GM12864 (cell line): Measurements from ENCODE around the gene DDX54.

Experiments
- DNase-seq: peaks from one replicate; pipeline ENCODE4 v3.0.0-alpha.2; 2011; ENCODE audit warnings: low read depth
- H3K4me3 ChIP-seq: 2 replicates; pipeline ENCODE4 v1.5.1; 2011; ENCODE audit warnings: mild to moderate bottlenecking, low read depth, low read length, control low read depth
- TF ChIP-seq, protein P1 (sequence below): IDR thresholded peaks from 2 replicates; pipeline ENCODE4 v1.5.1; 2011; ENCODE audit warnings: low read depth, mild to moderate bottlenecking, moderate library complexity, low read length, control low read depth, inconsistent platforms; ENCODE audit errors: missing control alignments

The DDX54 gene

DNA sequence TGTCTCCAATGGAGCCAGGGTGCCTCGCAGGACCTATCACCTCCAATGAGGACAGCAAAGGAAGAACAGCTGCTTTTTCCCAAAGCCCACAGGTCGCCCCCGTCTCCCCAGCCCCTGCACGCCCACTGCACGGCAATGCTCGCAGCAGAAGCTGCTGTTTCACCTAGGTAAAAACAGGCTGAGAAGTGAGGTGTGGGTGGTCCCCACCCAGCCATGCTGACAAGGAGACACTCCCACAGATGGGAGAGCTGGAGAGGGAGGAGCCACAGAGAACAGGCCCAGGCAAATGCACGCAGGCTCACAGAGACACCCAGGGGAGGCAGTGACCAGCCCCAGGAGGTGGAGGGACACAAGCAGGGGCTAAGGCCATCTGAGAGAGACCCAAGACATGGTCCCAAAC, 25.3 kb downstream of the DDX54 start:
- H3K4me3 ChIP-seq: no peak overlapping the region
- DNase-seq: no peak
- TF ChIP-seq, protein P1, sequence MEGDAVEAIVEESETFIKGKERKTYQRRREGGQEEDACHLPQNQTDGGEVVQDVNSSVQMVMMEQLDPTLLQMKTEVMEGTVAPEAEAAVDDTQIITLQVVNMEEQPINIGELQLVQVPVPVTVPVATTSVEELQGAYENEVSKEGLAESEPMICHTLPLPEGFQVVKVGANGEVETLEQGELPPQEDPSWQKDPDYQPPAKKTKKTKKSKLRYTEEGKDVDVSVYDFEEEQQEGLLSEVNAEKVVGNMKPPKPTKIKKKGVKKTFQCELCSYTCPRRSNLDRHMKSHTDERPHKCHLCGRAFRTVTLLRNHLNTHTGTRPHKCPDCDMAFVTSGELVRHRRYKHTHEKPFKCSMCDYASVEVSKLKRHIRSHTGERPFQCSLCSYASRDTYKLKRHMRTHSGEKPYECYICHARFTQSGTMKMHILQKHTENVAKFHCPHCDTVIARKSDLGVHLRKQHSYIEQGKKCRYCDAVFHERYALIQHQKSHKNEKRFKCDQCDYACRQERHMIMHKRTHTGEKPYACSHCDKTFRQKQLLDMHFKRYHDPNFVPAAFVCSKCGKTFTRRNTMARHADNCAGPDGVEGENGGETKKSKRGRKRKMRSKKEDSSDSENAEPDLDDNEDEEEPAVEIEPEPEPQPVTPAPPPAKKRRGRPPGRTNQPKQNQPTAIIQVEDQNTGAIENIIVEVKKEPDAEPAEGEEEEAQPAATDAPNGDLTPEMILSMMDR: no peak

DNA sequence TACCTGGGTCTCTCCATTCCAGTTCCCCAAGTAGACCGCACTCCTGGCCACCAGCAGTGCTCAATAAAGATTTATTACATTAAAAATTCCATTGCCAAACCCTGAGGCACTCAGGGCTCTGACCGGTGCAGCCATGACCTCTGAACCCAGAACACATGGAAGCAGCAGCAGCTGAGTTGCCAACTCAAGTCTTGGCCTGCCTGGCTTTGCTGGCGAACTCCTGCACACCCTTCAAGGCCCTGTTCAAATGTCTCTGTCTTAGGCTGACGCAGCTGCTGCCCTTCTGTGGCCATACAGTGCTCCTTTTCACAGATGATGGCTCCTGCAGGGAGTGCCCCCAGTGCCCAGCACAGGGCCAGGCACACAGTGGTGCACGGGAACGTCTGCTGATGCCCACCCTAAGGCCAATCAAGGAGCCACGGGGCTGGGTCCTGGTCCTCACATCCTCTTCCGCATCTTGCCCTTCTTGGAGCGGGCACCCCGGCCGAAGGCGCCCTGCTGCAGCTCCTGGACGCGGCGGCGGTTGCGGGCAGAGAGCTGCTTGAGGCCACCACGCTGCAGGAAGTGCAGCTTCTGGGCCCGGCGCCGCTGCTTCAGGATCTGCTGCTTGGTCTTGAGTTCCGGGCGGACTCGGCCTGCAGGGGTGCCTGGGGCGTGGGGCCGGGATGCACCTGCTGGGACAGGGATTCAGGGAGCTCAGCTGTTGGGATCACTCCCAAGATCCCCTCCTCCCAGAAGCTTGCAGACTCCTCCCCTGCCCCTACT, 26.7 kb downstream of the DDX54 start:
- DNase-seq: no peak
- H3K4me3 ChIP-seq: no peak overlapping the region
- TF ChIP-seq, protein P1: no peak

DNA sequence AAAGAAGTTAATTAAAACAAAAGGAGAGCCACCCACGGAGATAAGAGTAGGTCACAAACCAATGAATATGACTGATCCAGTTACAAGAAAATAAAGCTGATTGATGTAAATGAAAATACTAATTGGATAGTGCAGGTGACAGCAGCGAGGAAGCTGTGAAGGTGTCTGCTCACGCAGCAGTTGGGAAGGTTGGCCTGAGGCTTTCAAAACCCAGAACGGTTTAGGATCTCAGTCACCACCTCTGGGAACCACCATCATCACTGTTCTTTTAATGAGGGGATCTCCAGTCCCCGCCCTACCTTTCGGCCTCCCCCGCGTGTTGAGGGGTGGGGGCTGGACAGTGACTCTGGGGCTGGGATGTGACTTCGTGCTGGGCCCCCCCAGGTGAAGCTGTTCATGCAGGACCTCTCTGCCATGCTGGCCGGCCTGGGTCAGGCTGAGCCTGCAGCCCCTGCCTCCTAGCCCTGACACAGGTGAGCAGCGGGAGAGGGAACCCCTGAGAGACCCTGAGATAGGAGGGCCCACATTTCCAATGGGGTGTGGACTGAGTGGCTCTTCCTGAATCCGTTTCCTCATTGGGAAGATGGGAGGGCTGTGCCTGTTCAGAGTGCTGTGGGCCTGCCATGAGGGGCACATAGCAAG, 27.9 kb downstream of the DDX54 start:
- no peak overlapping the region for H3K4me3 ChIP-seq
- TF ChIP-seq, protein P1: no peak
- no peak for DNase-seq

DNA sequence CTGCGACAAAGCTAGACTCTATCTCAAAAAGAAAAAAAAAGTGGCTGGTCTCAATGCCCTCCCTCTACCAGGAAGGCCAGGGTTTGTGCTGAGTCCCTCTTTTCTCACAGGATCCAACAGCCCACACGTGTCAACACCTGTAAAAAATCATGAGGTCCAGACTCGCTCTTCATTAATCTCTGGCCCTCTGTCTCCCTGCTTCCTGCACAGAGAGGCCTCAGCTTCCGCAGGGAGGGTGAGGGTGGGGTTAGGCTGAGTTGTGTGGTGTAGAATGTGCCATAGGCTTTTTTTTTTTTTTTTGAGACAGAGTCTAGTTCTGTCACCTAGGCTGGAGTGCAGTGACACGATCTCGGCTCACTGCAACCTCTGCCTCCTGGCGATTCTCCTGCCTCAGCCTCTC, 29.6 kb downstream of the DDX54 start:
- no peak for DNase-seq
- no peak overlapping the region for H3K4me3 ChIP-seq
- TF ChIP-seq, protein P1: no peak

DNA sequence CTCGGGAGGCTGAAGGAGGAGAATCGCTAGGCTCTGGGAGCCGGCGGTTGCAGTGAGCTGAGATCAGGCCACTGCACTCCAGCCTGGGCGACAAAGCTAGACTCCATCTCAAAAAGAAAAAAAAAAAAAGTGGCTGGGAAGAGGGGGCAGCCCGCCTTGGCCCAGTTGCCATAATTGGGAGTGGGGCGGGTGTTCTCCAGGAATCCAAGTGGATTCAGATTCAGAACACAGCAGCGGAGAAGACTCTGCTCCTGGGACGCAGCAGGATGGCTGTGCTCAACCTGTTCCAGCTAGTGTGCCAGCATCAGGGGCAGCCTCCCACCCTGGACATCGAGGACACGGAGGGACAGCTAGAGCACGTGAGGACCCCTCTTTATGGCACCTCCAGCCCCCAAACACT, 30.2 kb downstream of the DDX54 start:
- no peak overlapping the region for H3K4me3 ChIP-seq
- DNase-seq: no peak
- TF ChIP-seq, protein P1: no peak

DNA sequence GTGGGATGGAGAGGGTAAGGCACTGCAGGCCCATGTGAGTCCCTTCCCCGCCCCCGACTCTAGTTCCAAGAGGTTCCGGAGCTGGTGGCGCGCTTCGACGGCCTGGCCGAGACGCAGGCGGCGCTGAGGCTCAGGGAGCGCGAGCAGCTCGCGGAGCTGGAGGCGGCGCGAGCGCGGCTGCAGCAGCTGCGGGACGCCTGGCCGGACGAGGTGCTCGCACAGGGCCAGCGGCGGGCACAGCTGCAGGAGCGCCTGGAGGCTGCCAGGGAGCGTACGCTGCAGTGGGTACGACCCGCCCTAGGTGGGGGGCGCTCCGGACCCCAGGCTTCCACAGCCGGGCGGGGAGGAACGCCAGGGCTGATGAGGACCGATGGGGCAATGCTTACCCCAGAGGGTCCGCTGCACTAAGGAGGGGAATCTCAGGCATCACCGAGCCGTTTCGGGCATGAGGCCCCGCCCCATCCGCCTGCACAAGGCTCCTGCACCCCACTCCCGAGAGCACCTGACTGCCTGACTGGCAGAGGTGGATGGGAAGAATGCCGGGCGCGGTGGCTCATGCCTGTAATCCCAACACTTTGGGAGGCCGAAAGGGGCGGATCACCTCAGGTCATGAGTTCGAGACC, 30.8 kb downstream of the DDX54 start:
- no peak for DNase-seq
- 0 out of 2 replicates have a peak overlapping the region, but pooled peaks have one; percentile 16 for H3K4me3 ChIP-seq

More for the DNA sequence above, 30.8 kb downstream of the DDX54 start:
- TF ChIP-seq, protein P1: no peak
